Esophagus squamous epithelium (tissue), 5 donors: ENCODE data around the gene RSPO3. TPM values are rescaled to one million over a fixed set of nuclear protein-coding genes. Genes with fewer than 3 reads are reported as not detected.

ENCODE experiments used
- DNase-seq: peaks from one replicate; lab custom pipeline; 2025; lab: John Stamatoyannopoulos, UW
- H3K27ac ChIP-seq, 4 donors: fragments of 200-600 bp; sonication (generic); one replicate each; pipeline ENCODE4 v1.5.1; 2016 to 2019; ENCODE audit warnings: mild to moderate bottlenecking in 1 of 4
- H3K27me3 ChIP-seq, 4 donors: fragments of 200-600 bp; sonication (generic); 1 replicate in 3 of 4; 2 replicates in 1 of 4; pipeline versions ENCODE4 v1.5.1 to v1.6.0; 2017 to 2021; ENCODE audit warnings: antibody characterized with exemption in 1 of 4
- H3K36me3 ChIP-seq, 3 donors: fragments of 200-600 bp; sonication (generic); one replicate each; pipeline ENCODE4 v1.5.1; 2016 to 2019
- H3K4me1 ChIP-seq, 3 donors: fragments of 200-600 bp; sonication (generic); one replicate each; pipeline ENCODE4 v1.5.1; 2017 to 2019
- H3K4me3 ChIP-seq, 4 donors: fragments of 200-600 bp; sonication (generic); 1 replicate in 3 of 4; 2 replicates in 1 of 4; pipeline ENCODE4 v1.5.1; 2016 to 2019; ENCODE audit warnings: mild to moderate bottlenecking in 2 of 4, moderate library complexity in 1 of 4
- H3K9me3 ChIP-seq, 3 donors: fragments of 200-600 bp; sonication (generic); one replicate each; pipeline ENCODE4 v1.5.1; 2016 to 2019
- CTCF ChIP-seq, 6 experiments: fragments of 450-650 bp in 4 of 6; fragments of 200-600 bp in 2 of 6; sonication (generic) in 2 of 6; IDR thresholded peaks; one replicate each; pipeline ENCODE4 v1.5.1; 2016 to 2019; ENCODE audit warnings: antibody characterized with exemption in 6 of 6, mild to moderate bottlenecking in 4 of 6, moderate library complexity in 4 of 6
- POLR2A ChIP-seq, 4 donors: fragments of 450-650 bp; IDR thresholded peaks; one replicate each; pipeline ENCODE4 v1.6.1; 2017; ENCODE audit warnings: antibody characterized with exemption in 4 of 4, mild to moderate bottlenecking in 4 of 4, moderate library complexity in 3 of 4
- WGBS, 2 donors: methylation state at CpG; one replicate each; pipeline ENCODE4 v1.1.5; 2018; 5-methylcytosine and 5-hydroxymethylcytosine counted together
- intact Hi-C: fragments of 100-400 bp; cut with DNase I; formaldehyde crosslinking; loops from one replicate; pipeline ENCODE4 v1.15.0; 2022
- total RNA-seq, 4 donors: library from RNA; depleted of rRNA; stranded (reverse); fragments of >200 nt; gene quantifications; one replicate each; pipeline ENCODE4 v1.1.0, GENCODE V29; 2016
- donor health status: DM: yes; HTN: yes; CAD: no.

The RSPO3 gene
- total RNA-seq, 4 donors from 2014 or later = 1.1 to 7.2 (median 4.3) TPM

DNA sequence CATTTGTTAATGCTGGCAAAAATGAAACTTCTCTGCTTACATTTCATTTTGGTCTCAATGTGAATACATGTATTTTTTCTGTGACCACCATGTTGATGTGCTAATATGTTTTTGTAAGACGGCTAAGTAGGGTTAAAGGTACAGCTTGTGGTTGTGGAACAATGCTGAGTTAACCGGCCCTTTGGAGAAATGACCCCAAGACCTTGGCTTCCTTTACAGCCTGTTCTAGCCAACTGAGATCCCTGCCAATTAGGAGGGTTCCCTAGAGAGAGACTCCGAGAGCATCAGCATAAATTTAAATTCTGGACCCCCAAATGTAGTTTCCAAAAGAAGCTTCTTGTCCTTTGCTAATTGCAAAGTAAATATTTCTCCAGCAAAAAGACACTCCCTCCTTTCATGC lies 44.4 kb downstream of the RSPO3 start:
- no peak overlapping the region for H3K27ac ChIP-seq
- TF ChIP-seq POLR2A (IDR thresholded peaks at IDR 0.05) (no peak), CTCF (IDR thresholded peaks at IDR 0.05) (no peak)
- H3K27me3 ChIP-seq = no peaks in the 10 kb centered on the region
- no peak overlapping the region for H3K4me3 ChIP-seq
- peaks cover 0 to 3% (median 0%) of the 10 kb centered on the region in 3 donors for H3K4me1 ChIP-seq
- 52 to 63% methylated on average over 3 of the region's 3 CpGs for WGBS, 2 donors
- no peaks in the 10 kb centered on the region for H3K9me3 ChIP-seq
- H3K36me3 ChIP-seq = no peaks in the 10 kb centered on the region
- intact Hi-C loops = no loop called here
- DNase-seq = no peak

DNA sequence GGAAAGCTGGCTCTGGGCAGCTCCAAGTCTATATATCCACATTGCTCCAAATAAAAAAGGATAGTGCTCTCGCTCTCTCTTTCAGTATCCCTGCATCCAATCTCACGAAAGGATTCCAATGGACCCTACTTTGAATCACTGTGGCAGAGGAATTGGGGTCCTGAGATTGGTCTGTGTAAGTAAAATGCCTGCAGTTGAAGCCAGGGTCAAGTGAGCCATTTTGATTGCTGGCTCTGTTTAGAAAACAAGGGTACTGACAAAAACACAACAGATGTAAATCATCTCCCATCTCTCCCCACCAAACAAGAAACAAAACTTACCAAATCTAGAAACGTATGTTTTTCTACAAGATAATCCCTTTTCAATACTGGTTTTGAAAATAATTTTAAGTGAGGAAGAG lies 45.6 kb downstream of the RSPO3 start:
- Histone ChIP-seq H3K27ac (no peak overlapping the region), H3K9me3 (no peaks in the 10 kb centered on the region), H3K27me3 (no peaks in the 10 kb centered on the region), H3K4me3 (no peak overlapping the region), H3K4me1 (peaks cover 0 to 3% (median 0%) of the 10 kb centered on the region in 3 donors), H3K36me3 (no peaks in the 10 kb centered on the region)
- intact Hi-C loops = no loop called here
- TF ChIP-seq POLR2A (IDR thresholded peaks at IDR 0.05) = no peak
- no peak for TF ChIP-seq CTCF (IDR thresholded peaks at IDR 0.05)
- 48 to 69% methylated on average over 2 to 3 of the region's 3 CpGs for WGBS, 2 donors
- DNase-seq = no peak

DNA sequence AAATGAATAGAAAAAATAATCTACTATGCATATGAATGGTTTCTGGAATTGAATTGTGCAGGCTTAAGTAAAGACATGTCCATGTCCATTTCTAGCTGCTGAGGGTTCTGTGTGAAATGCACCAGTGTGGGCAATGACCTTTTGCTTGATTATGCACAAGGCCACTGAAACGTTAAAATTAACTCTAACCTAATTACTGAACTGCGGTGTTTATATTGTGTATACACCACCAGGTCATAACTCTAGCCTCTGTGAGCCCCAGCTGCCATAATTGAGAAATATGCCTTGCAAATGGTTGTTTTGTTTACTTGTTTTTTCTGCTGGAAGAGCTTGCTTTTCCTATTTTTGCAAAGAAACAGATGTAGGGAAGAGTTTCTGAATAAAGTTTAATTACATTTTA lies 46.1 kb downstream of the RSPO3 start:
- H3K4me3 ChIP-seq = no peak overlapping the region
- TF ChIP-seq POLR2A (IDR thresholded peaks at IDR 0.05) (no peak), CTCF (IDR thresholded peaks at IDR 0.05) (no peak)
- no peaks in the 10 kb centered on the region for H3K36me3 ChIP-seq
- H3K27me3 ChIP-seq = no peaks in the 10 kb centered on the region
- H3K27ac ChIP-seq = no peak overlapping the region
- 47 to 50% methylated on average over 2 of the region's 2 CpGs for WGBS, 2 donors
- no peak for DNase-seq
- intact Hi-C loops = no loop called here
- peaks cover 0 to 3% (median 0%) of the 10 kb centered on the region in 3 donors for H3K4me1 ChIP-seq
- H3K9me3 ChIP-seq = no peaks in the 10 kb centered on the region

DNA sequence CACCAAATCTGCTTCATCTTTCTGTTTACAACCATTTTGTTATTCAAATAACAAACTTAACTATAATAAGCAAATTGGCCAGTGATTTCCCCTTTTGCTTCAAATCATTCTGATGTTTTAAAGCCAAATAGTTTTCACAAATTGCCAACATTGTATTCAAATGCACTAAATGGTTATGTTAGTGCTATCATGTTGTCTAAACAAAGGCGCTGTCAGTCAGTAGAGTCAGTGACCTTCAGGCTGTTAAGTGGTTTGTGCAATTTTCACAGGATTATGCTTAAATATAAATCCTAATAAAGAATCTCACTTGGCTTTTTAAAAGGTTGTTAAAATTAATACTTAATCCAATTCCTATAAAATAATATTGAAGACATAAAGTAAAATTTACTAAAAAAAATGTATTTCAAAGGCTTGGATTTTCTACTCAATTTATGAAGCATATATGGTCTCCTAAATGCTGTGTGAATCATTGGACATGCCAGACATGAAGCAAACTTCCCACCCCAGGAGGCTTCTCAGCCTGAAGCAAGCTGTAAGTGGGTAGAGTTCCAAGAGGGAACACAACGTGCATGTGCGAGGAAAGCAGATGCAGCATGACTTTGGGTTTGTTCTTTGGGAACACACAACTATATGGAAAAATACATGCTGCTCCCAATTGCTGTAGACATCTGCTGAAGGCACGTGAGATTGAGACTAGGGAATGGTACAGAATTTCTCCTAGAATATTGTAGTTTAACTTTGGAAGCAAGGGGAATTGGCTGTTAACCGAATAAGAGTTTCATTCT lies 54.9 kb downstream of the RSPO3 start:
- intact Hi-C loops = no loop called here
- H3K4me1 ChIP-seq = peaks cover 0 to 3% (median 0%) of the 10 kb centered on the region in 3 donors
- H3K4me3 ChIP-seq = no peak overlapping the region
- 68 to 78% methylated on average over 5 of the region's 5 CpGs for WGBS, 2 donors
- no peaks in the 10 kb centered on the region for H3K36me3 ChIP-seq
- TF ChIP-seq CTCF (IDR thresholded peaks at IDR 0.05) = no peak
- no peaks in the 10 kb centered on the region for H3K27me3 ChIP-seq
- H3K27ac ChIP-seq = no peak overlapping the region
- DNase-seq = no peak
- H3K9me3 ChIP-seq = no peaks in the 10 kb centered on the region

DNA sequence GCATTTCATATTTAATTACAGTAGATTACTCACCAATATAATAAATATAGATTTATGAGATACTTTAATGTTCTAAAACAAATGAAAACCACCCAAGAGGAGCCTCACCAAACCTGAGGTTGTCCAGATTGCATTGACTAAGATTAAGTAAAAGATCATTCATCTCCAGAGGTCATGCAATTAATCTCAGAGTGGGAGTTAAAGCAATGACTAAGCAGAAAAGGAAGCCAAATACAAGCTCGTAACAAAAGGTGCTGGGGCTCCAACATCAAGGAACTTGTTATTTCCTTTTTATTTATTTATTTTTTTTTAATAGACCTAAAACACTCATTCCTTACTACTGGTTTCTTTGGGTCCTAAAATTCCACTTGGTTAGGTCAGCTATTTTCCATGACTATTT lies 57.7 kb downstream of the RSPO3 start:
- Histone ChIP-seq H3K27me3 (no peaks in the 10 kb centered on the region), H3K36me3 (no peaks in the 10 kb centered on the region), H3K4me3 (no peak overlapping the region), H3K27ac (no peak overlapping the region), H3K4me1 (peaks cover 0 to 3% (median 0%) of the 10 kb centered on the region in 3 donors), H3K9me3 (no peaks in the 10 kb centered on the region)
- no peak for DNase-seq
- no peak for TF ChIP-seq POLR2A (IDR thresholded peaks at IDR 0.05)
- no peak for TF ChIP-seq CTCF (IDR thresholded peaks at IDR 0.05)
- intact Hi-C loops = no loop called here
- 9 to 17% methylated on average over 1 of the region's 1 CpG for WGBS, 2 donors
